UCSD-AML1 (cell line): Measurements from ENCODE around the gene SCAF4.
"Not testable (repeated sequence)": the region's sequence is repeated elsewhere in the genome, so short reads cannot be mapped to it uniquely, and the experiment has no call there.

ENCODE experiments used
- DNase-seq: peaks from one replicate; lab custom pipeline; 2025; ENCODE audit not compliant: unreplicated experiment; lab: John Stamatoyannopoulos, UW

The SCAF4 gene

DNA sequence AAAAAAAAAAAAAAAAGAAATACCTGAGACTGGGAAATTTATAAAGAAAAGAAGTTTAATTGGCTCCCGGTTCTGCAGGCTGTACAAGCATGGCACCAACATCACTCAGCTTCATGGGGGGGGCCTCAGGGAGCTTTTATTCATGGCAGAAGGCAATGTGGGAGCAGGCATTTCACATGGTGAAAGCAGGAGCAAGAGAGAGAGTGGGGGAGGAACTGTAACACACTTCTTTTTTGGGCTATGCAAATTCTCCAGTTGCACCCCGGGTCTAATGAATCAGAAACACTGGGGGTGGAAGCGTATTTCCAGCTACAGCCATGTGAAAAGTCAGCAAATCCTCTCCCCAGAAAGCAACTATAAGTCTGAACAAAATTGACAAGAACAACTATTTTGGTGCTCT lies 84.3 kb downstream of the SCAF4 start:
- no peak for DNase-seq

- no peak for DNase-seq
Measured at GRCh38 chr21:31644643-31645042, 87.3 kb downstream of the SCAF4 start.

DNA sequence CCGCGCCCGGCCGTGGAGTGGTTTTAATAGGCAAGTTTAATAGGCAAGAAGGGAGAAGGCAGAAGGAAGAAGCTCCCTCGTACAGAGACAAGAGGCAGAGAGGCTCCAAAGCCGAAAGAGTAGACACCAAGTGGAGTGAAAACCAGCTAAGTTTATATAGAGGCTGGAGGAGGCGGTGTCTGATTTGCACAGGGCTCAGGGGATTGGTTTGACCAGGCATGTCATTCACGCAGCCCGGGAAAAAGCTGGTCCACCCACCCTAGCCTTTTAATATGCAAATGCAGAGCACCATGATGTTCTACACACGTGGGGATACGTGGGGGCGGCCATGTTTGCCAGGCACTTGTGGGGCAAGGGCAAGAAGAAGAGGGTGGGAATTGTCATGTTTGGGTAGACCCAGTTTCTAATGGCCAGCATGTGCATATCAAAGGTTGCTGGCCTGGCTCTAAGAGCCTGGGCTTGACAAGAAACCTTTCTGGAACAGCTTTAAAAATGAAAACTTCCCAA lies 90.4 kb downstream of the SCAF4 start:
- DNase-seq, result no peak

DNA sequence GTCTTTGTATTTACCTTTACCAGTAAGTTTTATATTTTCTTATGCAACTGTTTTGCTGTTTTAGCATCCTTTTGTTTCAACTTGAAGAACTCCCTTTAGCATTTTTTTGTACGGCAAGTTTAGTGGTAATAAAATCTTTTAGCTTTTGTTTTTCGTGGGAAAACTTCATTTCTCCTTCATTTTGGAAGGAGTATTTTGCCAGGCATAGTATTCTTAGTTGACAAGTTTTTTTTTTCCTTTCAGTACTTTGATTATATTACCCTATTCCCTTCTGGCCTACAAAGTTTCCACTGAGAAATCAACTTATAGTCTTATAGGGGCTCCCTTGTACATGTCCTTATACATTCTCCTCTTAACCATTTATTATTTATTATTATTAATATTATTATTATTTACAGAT lies 95.0 kb downstream of the SCAF4 start:
- DNase-seq, result no peak

GRCh38 chr21:31634993-31635392 lies 96.9 kb downstream of the SCAF4 start:
- no peak for DNase-seq

DNA sequence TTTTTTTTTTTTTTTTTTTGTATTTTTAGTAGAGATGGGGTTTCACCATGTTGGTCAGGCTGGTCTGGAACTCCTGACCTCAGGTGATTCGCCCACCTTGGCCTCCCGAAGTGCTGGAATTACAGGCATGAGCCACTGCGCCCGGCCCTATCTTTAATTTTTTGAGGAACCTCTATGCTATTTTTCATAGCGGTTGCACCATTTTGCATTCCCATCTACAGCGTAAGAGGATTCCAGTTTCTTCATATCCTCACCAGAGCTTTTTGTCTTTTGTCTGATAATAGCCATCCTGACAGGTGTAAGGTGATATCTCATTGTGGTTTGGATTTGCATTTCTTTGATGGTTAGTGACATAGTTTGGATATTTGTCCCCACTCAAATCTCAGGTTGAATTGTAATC lies 100.0 kb downstream of the SCAF4 start:
- DNase-seq, result not testable (repeated sequence)

GRCh38 chr21:31629972-31630711 lies 101.8 kb downstream of the SCAF4 start:
- no peak for DNase-seq

- DNase-seq, result no peak
Measured at GRCh38 chr21:31624961-31625491, 106.9 kb downstream of the SCAF4 start.

DNA sequence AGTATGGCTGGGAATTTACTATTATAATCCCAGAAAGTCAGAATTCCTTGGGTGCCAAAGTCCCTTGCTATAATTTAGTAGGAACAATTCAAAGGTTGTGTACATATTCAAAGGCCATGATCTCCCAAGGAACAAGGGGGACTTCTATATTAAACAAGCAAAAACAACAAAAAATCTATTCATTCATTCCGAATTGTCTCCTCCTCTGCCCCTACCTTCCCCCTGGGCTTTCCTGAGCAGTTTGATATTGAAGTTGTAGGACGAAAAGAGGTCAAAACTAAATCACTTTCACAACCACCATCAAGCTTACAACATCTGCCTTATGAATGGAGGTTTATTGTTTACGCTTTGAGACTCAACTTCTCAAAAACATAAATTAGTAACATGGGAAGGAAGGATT lies 107.7 kb downstream of the SCAF4 start:
- no peak for DNase-seq

- no peak for DNase-seq
Measured at GRCh38 chr21:31623664-31624063, 108.3 kb downstream of the SCAF4 start.

GRCh38 chr21:31622397-31622796 lies 109.5 kb downstream of the SCAF4 start:
- DNase-seq, result no peak
